A673 (cell line): ENCODE data around the gene ATP6V1C2.

Experiments
- CTCF ChIP-seq: fragments of 300-800, 200-600 bp; sonication (generic); conservative IDR thresholded peaks from 2 replicates; pipeline ENCODE4 v1.5.1; 2017; ENCODE audit warnings: low read depth, mild to moderate bottlenecking, antibody characterized with exemption, low read length, moderate library complexity, mixed read lengths
- EZH2 ChIP-seq: fragments of 200-600 bp; sonication (generic); IDR thresholded peaks from 2 replicates; pipeline ENCODE4 v1.6.1; 2017; ENCODE audit warnings: borderline replicate concordance, low read depth, mild to moderate bottlenecking, mixed read lengths, antibody characterized with exemption, low read length; ENCODE audit not compliant: poor library complexity, severe bottlenecking

DNA sequence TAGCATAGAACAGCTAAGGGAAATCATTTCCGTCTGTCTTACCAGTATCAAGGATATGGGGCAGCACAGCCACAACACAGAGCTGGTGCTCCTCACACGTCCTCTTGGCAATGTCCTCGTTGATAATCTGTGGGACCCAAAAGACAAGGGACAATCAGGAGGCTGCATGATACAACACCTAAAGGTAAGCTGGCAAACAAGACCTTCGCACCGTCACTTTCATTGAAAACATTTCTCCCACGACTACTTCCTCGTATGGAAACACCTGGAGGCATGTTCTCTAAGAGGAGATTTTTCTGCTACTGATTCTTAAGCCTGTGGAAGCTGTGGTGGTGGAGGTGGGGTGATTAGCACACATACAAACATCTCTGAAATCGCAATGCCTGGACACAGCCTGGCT lies 67.4 kb downstream of the ATP6V1C2 start:
- TF ChIP-seq CTCF: no peak
- TF ChIP-seq EZH2: no peak
